Astrocyte of the spinal cord (primary cell): Measurements from ENCODE around the gene ERC1.
"Not testable (repeated sequence)": the region's sequence is repeated elsewhere in the genome, so short reads cannot be mapped to it uniquely, and the experiment has no call there.

Experiments used
- DNase-seq: peaks from one replicate; pipeline ENCODE4 v3.0.0; 2011; ENCODE audit warnings: low read depth, low spot score
- H3K4me3 ChIP-seq: 2 replicates; pipeline ENCODE4 v1.5.1; 2011; ENCODE audit warnings: low read depth, mild to moderate bottlenecking, low read length, moderate library complexity
- in situ Hi-C: cut with HindIII; loops from 2 replicates; pipeline ENCODE4 v1.10.0; 2017; ENCODE audit warnings: low sequenced_read_pairs
- TF ChIP-seq, protein P1 (sequence below): IDR thresholded peaks from 2 replicates; pipeline ENCODE4 v1.5.1; 2012; ENCODE audit warnings: low read depth, mild to moderate bottlenecking, low read length, inconsistent platforms

ERC1 gene

DNA sequence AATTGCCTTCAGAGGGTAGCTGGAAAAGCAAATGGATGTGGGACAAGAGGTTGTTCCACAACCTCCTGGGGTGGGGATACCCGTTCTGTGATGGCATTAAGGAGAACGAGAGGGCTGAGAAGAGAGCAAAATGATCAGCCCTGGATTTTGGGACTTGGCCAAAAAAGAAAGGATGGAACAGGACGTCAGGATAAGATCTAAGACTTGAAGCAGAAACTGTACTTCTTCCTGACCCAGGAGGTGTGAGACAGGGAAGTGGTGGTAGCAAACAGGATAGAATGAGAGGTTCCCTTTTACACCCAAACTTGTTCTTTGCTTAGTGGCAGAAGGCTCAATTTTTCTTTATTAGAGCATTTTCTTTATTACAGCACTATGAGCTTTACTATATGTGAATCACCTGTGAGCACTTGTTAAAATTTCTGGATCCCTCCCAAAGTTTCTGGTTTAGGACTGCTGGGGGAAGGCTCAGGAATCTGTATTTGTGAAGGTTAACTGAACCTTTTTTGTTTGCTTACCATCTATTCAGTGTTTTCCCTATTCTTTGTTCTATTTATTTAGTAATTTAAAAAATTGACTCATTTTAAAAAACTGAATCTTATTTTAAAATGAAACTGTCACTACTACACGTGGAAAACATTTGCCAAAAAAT lies 59.2 kb downstream of the ERC1 start:
- TF ChIP-seq, protein P1, sequence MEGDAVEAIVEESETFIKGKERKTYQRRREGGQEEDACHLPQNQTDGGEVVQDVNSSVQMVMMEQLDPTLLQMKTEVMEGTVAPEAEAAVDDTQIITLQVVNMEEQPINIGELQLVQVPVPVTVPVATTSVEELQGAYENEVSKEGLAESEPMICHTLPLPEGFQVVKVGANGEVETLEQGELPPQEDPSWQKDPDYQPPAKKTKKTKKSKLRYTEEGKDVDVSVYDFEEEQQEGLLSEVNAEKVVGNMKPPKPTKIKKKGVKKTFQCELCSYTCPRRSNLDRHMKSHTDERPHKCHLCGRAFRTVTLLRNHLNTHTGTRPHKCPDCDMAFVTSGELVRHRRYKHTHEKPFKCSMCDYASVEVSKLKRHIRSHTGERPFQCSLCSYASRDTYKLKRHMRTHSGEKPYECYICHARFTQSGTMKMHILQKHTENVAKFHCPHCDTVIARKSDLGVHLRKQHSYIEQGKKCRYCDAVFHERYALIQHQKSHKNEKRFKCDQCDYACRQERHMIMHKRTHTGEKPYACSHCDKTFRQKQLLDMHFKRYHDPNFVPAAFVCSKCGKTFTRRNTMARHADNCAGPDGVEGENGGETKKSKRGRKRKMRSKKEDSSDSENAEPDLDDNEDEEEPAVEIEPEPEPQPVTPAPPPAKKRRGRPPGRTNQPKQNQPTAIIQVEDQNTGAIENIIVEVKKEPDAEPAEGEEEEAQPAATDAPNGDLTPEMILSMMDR: no peak
- H3K4me3 ChIP-seq: no peak overlapping the region
- in situ Hi-C loops: no loop called here
- DNase-seq: no peak

GRCh38 chr12:1051672-1052071 lies 60.6 kb downstream of the ERC1 start:
- in situ Hi-C loops, H3K4me3 ChIP-seq, DNase-seq: not testable (repeated sequence)

- H3K4me3 ChIP-seq: no peak overlapping the region
- no peak for DNase-seq
- in situ Hi-C loops: no loop called here
- TF ChIP-seq, protein P1: no peak
These were observed 62.7 kb downstream of the ERC1 start for GRCh38 chr12:1053690-1054089.

- in situ Hi-C loops: no loop called here
- TF ChIP-seq, protein P1: no peak
- DNase-seq: no peak
- H3K4me3 ChIP-seq: no peak overlapping the region
These were observed 63.3 kb downstream of the ERC1 start for GRCh38 chr12:1054117-1054870.

DNA sequence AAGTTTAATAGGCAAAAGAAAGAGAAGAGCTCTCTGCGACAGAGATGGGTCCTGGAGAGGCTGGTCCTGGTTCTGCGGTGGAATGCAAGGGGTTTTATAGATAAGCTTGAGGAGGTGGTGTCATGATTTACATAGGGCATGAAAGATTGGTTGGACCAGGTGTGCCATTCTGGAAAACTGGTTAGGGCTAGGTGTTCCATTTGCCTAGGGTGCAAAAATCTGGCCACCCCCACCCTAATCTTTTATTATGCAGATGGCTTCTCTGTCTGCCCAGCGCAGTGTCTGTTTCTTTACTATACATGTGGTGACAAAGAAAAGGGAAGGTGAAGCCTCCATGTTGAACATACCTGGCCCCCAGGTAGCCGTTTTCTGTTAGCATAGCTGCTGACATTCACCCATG lies 65.4 kb downstream of the ERC1 start:
- in situ Hi-C loops: no loop called here
- DNase-seq: no peak
- TF ChIP-seq, protein P1: no peak
- no peak overlapping the region for H3K4me3 ChIP-seq

DNA sequence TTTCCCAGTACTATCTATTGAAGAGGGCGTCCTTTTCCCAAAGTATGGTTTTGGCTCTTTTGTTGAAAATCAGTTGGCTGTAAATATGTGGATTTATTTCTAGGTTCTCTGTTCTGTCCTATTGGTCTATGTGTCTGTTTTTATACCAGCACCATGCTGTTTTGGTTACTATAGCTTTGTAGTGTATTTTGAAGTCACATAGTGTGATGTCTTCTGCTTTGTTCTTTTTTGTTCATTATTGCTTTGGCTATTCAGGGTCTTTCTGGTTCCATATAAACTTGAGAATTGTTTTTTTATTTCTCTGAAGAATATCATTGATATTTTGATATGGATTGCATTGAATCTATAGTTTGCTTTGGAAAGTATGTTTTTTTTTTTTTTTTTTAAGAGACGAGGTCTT lies 67.4 kb downstream of the ERC1 start:
- no peak for DNase-seq
- TF ChIP-seq, protein P1: no peak
- in situ Hi-C loops: no loop called here
- H3K4me3 ChIP-seq: no peak overlapping the region

DNA sequence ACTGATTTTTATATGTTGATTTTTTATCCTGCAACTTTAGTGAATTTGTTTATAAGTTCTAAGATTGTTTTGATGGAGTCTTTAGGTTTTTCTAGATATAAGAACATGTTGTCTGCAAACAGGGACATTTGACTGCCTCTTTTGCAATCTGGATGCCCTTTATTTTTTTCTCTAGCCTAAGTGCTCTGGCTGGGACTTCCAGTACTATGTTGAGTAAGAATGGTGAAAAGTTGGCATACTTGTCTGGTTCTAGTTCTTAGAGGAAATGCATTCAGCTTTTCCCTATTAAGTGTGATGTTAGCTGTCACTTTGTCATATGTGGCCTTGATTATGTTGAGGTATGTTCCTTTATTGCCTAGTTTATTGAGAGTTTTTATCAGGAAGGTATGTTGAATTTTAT lies 68.1 kb downstream of the ERC1 start:
- in situ Hi-C loops: no loop called here
- H3K4me3 ChIP-seq: no peak overlapping the region
- TF ChIP-seq, protein P1: no peak
- DNase-seq: no peak
